ENCODE results near the gene ARMC7. TPM values are rescaled to one million over a fixed set of nuclear protein-coding genes. Genes with fewer than 3 reads are reported as not detected.

ARMC7 gene
- total and polyA plus RNA-seq, 2 of the 13 experiments (the other 11 are each of a cell fraction or from before 2014, with no cell fraction given) = 3.9 to 4.2 TPM

DNA sequence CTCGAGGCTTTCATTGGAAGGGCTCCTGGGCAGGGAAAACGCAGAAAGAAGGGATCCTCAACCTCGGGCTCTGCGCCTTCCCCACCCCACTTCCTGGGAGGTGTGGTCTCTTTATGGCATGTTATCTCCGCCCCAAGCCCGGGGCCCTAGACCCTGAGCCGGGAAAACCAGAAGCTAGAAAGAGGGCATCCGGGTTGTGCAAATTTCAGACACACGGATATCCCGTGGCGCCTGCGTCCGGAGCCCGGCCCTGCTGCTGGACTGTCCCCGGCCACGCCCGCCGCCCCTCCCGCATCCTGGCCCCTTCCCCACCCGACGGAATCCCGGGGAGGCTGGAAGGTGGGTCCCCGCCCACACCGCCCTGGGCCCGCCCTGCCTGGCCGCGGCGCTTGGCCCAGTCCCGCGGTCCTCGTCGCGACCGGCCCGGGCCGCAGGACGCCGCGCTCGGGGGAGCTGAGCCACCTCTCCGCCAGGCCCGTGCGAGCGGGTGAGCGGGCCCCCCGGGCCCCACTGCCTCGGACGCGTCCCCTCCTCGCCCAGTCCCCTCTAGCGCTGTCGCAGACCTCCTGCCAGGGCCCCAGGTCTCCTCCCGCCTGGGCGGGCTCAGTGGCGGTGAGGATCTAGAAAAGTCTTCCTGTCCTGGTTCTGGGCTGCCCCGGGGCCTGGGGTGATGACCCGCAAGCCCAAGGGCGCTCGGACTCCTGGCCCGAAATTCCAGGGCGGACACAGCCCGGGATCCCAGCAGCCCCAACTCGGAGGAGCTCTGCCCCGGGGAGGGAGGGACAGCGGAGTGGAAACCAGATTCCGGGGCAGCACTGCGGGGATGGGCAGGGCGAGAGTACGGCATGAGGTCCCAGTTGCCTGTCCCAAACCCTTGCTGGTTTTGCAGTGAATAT lies 22.0 kb upstream of the ARMC7 start, which contains the start of gene SLC16A5 (continued):
- TF ChIP-seq SOX6 (IDR thresholded peaks at IDR 0.05) (no peak), SOX6 (CRISPR knock-in tag; IDR thresholded peaks at IDR 0.05) (no peak), TOPORS (CRISPR knock-in tag; IDR thresholded peaks at IDR 0.05) (no peak), ZBTB1 (CRISPR knock-in tag; IDR thresholded peaks at IDR 0.05; ENCODE audit: borderline replicate concordance) (no peak), ZNF761 (CRISPR knock-in tag; conservative IDR thresholded peaks at IDR 0.05) (peak; percentile 49; the same call in 1 of the 2 replicates), SATB2 (CRISPR knock-in tag; IDR thresholded peaks at IDR 0.05) (no peak), TEAD3 (CRISPR knock-in tag; optimal IDR thresholded peaks at IDR 0.05; ENCODE audit: borderline replicate concordance) (peak; percentile 81), EP300 (IDR thresholded peaks at IDR 0.05; ENCODE audit: low read depth in 2 of 2, low read length in 2 of 2) (peak in 1 of 2 experiments; percentile 19; a peak in 1 of 4 replicates), EP300 (CRISPR knock-in tag; IDR thresholded peaks at IDR 0.05; ENCODE audit: borderline replicate concordance) (no peak; the same call in 1 of the 2 replicates), TRIM24 (CRISPR knock-in tag; IDR thresholded peaks at IDR 0.05) (no peak), ATAD3A (CRISPR knock-in tag; IDR thresholded peaks at IDR 0.05) (no peak), NCOR1 (IDR thresholded peaks at IDR 0.05; ENCODE audit: borderline replicate concordance, low read length) (no peak), MED1 (CRISPR knock-in tag; IDR thresholded peaks at IDR 0.05) (peak; percentile 77), ZNF503 (CRISPR knock-in tag; IDR thresholded peaks at IDR 0.05) (peak; percentile 42; the same call in 1 of the 2 replicates), DNMT1 (CRISPR knock-in tag; IDR thresholded peaks at IDR 0.05) (no peak), ELF4 (CRISPR knock-in tag; IDR thresholded peaks at IDR 0.05; ENCODE audit: borderline replicate concordance) (0 out of 2 replicates have a peak, but pooled peaks have one; percentile 66), FOXA3 (CRISPR knock-in tag; IDR thresholded peaks at IDR 0.05) (peak; percentile 58), SMC3 (IDR thresholded peaks at IDR 0.05; ENCODE audit: low read length) (no peak), RFXAP (CRISPR knock-in tag; IDR thresholded peaks at IDR 0.05; ENCODE audit: borderline replicate concordance) (0 out of 2 replicates have a peak, but pooled peaks have one; percentile 28), HNRNPLL (IDR thresholded peaks at IDR 0.05; ENCODE audit: low read depth, low read length, poor library complexity, severe bottlenecking) (no peak), HMG20A (CRISPR knock-in tag; IDR thresholded peaks at IDR 0.05; ENCODE audit: borderline replicate concordance) (peak; percentile 25; the same call in 1 of the 2 replicates)
- TF ChIP-seq, protein P1, sequence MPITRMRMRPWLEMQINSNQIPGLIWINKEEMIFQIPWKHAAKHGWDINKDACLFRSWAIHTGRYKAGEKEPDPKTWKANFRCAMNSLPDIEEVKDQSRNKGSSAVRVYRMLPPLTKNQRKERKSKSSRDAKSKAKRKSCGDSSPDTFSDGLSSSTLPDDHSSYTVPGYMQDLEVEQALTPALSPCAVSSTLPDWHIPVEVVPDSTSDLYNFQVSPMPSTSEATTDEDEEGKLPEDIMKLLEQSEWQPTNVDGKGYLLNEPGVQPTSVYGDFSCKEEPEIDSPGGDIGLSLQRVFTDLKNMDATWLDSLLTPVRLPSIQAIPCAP (CRISPR knock-in tag; IDR thresholded peaks at IDR 0.05; ENCODE audit: low read depth) = no peak
- TF ChIP-seq, protein P2, sequence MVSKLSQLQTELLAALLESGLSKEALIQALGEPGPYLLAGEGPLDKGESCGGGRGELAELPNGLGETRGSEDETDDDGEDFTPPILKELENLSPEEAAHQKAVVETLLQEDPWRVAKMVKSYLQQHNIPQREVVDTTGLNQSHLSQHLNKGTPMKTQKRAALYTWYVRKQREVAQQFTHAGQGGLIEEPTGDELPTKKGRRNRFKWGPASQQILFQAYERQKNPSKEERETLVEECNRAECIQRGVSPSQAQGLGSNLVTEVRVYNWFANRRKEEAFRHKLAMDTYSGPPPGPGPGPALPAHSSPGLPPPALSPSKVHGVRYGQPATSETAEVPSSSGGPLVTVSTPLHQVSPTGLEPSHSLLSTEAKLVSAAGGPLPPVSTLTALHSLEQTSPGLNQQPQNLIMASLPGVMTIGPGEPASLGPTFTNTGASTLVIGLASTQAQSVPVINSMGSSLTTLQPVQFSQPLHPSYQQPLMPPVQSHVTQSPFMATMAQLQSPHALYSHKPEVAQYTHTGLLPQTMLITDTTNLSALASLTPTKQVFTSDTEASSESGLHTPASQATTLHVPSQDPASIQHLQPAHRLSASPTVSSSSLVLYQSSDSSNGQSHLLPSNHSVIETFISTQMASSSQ (IDR thresholded peaks at IDR 0.05; ENCODE audit: low read depth) = no peak
- TF ChIP-seq, protein P2 (CRISPR knock-in tag; IDR thresholded peaks at IDR 0.05; ENCODE audit: borderline replicate concordance) = 0 out of 2 replicates have a peak, but pooled peaks have one; percentile 17
